T-helper 1 cell (primary cell): ENCODE results near the gene EMC7.
"Not testable (repeated sequence)": the region's sequence is repeated elsewhere in the genome, so short reads cannot be mapped to it uniquely, and the experiment has no call there.

Source experiments
- DNase-seq, 5 donors: peaks; one replicate each; pipeline ENCODE4 v3.0.0-alpha.2; 2012 to 2020

Gene EMC7

DNA sequence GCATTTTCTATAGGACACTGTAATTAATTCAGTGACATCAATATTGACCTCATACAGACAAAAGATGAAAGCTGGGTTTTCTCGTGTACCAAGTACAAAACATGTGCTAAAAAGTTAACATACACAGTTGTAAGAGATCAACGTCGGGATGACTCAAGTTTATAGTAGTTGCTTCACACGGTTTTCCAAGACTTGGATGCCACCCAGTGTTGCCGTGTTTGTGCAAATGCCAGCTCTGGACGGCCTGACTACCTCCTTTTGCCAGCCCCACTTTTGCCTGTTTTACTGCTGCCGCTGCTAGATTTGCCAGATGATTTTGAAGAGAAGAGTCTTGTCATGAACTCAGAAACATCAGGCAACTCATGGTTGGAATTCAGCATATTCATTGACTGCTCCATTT, 17.6 kb downstream of the EMC7 start:
- no peak for DNase-seq

DNA sequence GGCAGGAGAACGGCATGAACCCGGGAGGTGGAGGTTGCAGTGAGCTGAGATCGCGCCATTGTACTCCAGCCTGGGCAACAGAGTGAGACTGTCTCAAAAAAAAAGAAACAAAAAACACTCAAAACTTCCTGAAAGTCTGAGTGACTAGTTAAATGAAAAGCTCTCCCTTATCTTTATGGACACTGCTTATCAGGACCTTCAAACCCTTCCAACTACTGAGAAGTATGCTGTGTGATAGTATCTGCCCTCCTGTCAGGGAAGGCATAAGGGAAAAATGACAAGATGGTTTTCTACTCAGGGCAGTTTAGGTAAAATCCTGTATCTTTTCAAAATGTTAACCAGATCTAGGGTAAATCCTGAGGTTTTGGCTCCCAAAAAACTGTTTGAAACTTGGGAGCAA, 21.8 kb downstream of the EMC7 start:
- no peak for DNase-seq

DNA sequence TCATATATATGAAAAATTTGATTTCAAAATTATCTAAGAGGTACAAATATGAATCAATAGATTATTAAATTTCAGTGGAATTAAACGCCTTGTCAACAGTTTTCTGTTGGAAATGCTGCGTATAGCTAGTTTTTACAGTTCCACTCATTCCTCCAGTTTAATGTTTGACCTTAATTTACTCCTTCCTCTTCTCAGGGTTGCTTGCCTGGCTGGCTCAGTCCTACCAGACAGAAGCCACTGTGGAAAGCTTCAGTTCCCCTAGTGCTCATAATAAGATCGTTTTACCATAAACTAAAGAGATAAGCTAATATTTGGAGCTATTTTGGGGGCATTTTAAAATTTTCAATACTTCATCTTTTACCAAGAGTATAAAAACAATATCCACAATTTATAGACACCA, 22.8 kb downstream of the EMC7 start:
- no peak for DNase-seq

DNA sequence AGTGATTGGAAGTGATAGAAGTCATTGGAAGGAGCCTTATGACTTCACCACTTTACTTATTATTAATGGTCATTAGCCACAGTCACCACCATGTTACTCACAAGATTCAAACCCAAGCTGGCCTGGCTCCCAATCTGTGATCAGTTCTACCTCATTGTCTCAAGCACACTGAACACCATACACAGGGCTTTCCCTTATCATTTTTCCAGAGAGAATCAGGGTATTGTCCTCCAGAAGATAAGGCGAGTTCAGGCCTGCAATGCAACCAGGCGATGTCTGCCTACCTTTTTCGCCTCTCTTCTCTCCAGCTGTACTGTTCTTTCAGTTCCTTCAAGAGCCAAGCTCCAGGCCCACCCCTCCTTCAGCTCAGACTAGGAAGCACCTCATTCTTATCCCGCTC, 24.9 kb downstream of the EMC7 start:
- DNase-seq = no peak

DNA sequence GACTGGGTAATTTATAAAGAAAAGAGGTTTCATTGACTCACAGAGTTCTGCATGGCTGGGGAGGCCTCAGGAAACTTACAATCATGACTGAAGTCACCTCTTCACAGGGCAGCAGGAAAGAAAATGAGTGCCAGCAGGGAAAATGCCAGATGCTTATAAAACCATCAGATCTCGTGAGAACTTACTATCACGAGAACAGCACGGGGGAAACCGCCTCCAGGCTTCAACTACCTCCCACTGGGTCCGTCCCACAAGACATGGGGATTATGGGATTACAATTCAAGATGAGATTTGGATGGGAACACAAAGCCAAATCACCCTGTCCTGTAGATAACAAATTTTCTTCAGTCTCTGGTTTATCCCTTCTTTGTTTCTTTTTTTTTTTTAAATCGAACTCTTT, 31.7 kb downstream of the EMC7 start:
- no peak for DNase-seq

DNA sequence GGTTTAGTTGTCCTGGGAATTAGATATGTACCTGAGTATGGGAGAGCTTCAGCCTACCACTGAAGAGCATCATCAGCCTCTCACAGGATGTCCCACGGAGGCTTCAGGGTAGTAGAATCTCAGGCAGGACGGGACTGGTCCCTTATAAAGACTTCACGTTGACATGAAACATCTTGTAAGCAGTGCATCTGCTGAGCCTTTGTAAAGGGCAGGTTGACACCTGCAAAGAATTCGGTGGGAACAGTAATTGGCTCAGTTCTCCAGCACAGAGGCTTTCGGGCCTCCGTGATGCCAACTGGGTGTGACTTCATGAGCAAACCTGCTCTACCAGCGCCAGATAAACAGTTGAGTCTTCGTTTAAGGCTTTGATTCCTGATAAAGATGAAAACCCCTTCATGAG, 35.7 kb downstream of the EMC7 start:
- DNase-seq = no peak

DNA sequence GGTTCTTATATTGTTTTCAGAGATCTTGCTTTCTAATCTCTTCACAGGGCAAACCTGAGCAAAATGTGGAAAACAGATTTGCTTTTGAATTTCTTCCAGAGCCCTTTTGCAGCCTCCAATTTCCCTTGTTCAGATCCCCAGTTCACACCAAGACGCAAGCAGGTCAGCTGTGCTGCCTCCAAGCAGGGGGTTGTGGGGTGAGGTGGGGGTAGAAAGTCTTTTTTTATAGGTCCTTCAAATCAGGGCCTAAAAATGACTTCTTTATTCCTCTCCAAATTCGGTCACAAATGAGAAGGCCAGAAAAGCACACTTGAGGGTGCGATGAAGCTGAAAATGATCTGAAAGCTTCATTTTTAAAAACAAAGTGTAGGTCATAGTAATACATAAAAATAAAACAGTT, 36.4 kb downstream of the EMC7 start:
- DNase-seq = no peak

DNA sequence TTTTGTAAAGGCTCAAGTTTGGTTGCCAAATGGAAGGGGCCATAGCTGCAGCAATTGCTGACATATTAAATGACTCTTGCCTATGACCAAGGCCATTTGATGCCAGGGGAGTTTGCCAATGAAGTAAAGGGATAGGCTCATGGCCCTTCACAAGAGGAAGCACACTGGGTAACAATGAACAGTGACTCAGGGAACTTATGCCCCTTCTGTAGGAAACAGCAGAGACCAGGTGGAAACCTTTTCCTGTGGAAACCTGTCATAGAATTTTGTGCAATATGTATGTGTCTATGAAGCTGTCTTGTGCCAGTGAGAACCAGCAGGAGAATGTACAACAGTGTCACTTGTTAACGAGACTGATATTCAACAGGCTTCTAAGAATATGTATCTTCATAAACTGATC, 37.2 kb downstream of the EMC7 start:
- DNase-seq = no peak

DNA sequence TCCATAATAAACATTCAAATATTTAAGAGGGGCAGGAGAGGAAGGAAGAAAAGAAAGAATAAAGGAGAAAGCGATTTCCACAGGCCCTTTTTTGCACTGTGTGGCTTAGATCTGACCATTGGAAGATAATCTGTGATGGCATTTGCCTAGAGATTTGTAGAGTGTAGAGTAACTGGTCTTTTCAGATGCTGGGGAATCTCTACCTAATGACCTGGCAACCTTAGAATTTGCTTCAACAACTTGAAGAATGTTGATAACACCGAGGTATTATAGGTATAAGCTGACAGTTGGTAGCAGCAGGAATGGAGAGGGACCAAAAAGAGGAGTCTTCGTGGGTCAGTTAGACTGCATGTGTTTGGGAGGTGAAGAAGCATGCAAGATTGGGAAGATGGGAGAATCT, 41.7 kb downstream of the EMC7 start:
- no peak for DNase-seq

DNA sequence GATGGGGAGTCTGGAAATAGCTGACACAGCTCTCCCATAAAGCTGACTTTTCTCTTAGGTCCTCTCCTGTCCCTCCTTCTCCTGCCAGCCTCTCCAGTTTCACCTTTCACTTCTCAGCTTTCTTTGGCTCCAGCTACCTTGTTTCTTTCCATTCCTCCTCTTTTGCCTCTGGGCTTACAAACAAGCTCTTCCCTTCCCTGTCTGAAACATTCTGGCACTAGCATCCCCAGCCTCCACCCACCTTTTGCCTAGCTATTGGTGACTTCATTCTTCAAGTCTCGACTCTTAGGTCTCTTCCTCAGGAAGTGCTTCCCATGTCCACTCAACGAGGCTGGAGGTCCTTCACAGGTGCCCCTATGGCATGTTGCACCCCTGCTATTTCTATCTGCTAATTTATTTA, 42.2 kb downstream of the EMC7 start:
- DNase-seq = no peak

DNA sequence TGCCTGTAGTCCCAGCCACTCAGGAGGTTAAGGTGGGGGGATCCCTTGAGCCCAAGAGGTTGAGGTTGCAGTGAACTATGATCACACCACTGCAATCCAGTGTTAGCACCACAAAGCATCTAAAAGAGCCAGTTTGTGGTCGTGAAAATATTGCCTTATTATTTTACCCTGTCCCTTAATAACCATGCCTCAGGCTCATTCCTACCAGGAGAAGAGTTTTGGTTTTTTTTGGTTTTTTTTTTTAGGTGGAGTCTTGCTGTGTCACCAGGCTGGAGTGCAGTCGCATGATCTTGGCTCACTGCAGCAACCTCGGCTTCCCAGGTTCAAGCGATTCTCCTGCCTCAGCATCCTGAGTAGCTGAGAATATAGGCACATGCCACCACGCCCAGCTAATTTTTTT, 44.8 kb downstream of the EMC7 start:
- no peak for DNase-seq

DNA sequence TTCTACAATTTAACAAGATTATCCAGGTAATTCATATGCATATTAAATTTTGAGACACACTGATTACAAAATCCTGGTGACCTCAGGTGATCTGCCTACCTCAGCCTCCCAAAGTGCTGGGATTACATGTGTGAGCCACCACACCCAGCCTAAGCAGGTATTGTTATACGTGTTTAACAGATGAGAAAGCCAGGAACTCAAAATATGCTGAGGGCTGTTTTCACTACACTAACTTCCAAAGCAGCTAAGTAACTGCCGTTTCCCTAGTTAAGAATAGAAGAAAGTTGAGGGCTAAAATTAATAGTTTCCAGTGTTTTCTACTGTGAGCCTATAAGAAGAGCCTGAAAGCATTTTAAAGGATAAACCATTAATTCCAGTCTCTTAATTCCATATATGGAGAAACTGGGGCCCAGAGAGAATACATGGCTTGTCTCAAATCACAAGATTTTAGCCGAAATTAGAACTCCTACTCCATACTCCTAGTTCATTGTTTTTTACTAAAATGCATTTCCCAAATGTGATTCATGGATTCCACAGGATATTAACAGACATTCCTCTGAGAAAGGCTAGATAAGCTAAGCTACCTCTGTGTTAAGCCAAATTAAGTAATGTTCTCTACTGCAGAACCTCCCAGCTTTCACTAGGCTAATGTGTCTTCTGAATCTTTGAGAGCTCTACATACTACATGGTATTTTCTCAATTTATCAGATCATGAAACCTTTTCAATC, 45.6 kb downstream of the EMC7 start:
- no peak for DNase-seq

DNA sequence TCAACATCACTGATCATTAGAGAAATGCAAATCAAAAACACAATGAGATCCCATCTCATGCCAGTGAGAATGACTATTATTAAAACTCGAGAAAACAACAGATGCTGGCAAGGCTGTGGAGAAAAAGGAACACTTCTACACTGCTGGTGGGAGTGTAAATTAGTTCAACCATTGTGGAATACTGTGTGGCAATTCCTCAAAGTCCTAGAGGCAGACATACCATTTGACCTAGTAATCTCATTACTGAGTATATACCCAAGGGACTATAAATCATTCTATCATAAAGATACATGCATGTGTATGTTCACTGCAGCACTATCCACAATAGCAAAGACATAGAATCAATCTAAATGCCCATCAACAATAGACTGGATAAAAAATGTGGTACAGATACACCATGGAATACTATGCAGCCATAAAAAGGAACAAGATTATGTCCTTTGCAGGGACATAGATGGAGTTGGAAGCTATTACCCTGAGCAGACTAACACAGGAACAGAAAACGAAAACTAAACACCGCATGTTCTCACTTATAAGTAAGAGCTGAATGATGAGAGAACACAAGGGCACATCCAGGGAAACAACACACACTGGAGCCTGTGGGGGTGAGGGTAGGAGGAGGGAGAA, 47.5 kb downstream of the EMC7 start:
- no peak for DNase-seq

DNA sequence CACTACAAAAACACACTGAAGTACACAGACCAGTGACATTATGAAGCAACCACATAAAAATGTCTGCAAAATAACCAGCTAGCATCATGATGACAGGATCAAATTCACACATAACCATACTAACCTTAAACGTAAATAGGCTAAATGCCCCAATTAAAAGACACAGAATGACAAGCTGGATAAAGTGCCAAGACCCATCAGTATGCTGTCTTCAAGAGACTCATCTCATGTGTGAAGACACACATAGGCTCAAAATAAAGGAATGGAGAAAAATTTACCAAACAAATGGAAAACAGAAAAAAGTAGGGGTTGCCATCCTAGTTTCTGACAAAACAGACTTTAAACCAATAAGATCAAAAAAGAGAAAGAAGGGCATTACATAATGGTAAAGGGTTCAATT, 51.3 kb downstream of the EMC7 start:
- not testable (repeated sequence) for DNase-seq

DNA sequence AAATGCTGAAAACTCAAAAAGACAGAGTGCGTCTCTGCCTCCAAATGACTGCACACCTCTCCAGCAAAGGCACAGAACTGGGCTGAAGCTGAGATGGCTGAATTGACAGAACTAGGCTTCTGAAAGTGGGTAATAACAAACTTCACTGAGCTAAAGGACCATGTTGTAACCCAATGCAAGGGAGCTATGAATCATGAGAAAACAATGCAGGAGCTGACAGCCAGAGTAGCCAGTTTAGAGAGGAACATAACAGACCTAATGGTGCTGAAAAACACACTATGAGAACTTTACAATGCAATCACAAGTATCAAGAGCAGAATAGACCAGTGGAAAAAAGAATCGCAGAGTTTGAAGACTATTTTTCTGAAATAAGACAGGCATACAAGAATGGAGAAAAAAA, 52.5 kb downstream of the EMC7 start:
- DNase-seq = no peak

DNA sequence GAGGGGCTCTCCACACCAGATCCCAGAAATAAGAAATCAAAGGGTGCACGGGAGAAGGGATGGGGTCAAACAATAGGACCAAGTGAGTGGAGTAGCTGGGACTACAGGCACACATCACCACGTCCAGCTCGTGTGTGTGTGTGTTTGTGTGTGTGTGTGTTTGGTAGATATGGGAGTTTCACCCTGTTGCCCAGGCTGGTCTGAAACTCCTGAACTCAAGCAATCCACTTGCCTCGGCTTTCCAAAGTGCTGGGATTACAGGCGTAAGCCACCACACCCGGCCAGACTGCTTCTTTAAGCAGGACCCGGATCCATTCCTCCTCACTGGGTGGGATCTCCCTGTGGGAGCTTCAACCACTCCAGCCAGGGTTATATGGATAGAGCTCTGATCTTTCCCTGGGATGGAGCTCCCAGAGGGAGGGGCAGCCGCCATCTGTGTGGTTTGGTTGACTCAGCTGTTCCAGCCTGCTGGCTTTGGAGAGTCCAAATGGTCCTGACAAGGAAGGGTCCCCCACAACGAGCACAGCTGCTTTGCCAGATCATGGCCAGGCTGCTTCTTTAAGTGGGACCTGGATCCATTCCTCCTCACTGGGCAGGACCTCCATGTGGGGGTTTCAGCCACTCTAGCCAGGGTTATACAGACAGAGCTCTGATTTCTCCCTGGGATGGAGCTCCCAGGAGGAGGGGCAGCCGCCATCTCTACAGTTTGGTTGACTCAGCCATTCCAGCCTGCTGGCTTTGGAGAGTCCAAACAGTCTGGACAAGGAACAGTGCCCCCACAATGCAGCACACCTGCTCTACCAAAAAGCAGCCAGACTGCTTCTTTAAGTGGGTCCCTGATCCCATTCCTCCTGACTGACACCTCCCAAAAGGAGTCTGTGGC, 53.5 kb downstream of the EMC7 start:
- no peak for DNase-seq

DNA sequence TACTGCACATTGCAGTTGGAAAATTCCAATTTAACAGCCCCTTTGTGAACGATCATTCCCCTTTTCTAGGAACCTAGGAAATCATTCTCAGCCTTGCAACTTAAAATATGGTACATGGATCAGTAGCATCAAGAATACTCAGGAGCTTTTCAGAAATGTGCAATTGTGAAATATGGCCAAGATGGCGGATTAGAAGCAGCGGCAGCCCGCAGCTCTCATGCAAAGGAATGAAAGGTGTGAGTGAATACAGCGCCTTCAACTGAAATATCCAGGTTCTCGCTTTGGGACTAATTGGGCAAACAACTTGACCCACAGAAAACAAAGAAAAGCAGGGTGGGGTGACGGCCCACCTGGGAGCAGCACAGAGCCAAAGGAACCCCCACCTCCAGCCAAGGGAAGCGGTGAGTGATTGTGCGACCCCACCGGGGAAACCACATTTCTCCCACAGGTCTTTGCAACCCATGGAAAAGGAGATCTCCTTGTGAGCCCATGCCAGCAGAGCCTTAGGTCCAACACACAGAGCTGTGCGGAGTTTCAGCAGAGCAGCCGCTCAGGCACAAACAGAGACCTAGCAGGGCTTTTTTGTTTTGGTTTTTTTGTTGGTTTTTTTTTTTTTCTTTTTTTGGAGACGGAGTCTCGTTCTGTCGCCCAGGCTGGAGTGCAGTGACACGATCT, 55.1 kb downstream of the EMC7 start:
- no peak for DNase-seq

DNA sequence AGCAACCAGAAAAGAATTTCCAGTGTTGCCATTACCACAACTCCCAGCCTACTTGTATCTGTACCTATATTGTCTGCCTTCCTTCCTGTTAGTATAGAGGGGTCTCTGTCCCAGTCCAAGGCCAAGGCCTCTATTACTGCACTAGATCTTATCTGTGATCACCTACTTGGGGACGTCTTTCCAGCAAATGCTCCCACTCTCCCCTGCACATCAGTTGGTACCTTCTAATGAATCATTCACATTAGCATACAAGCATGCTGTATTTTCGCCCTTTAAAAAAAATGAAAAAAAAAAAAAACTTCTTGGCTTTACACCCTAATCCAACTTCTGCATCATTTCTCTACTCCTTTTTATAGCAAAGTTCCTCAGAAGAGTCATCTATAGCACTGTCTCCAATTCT, 57.8 kb downstream of the EMC7 start:
- no peak for DNase-seq

DNA sequence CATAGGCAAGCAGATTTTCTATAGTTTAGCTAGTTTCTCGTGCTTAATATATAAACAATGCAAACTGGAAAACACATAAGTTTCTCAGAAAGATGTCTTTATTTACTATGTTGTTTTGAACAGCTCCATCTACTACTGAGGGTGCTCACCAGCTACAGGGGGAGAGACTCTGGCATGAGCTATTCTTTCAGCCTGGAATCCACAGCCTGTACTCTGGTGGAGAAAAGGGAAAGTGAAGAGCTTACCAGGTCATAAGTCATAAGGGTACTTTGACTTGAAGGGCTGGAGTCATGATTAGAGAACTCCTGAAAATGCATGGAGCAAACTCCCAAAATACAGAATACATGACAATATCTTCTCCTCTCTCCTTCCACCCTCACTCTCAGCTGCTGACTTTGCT, 58.3 kb downstream of the EMC7 start:
- DNase-seq = no peak

DNA sequence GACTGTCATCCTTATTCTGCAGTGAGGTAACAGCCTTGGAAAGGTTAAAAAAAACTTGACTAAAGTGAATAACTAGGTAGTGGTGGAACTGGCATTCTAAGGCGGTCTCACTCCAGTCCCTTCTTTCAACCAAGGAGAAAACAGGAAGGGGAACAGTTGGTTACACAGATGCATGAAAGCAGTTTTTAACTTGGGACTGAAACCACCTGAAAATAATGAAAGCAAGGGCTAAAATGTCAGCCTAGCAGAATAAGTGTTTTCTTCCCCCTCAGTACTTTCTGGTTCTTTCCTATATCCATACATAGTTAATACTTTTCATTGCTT, 61.9 kb downstream of the EMC7 start:
- no peak for DNase-seq

DNA sequence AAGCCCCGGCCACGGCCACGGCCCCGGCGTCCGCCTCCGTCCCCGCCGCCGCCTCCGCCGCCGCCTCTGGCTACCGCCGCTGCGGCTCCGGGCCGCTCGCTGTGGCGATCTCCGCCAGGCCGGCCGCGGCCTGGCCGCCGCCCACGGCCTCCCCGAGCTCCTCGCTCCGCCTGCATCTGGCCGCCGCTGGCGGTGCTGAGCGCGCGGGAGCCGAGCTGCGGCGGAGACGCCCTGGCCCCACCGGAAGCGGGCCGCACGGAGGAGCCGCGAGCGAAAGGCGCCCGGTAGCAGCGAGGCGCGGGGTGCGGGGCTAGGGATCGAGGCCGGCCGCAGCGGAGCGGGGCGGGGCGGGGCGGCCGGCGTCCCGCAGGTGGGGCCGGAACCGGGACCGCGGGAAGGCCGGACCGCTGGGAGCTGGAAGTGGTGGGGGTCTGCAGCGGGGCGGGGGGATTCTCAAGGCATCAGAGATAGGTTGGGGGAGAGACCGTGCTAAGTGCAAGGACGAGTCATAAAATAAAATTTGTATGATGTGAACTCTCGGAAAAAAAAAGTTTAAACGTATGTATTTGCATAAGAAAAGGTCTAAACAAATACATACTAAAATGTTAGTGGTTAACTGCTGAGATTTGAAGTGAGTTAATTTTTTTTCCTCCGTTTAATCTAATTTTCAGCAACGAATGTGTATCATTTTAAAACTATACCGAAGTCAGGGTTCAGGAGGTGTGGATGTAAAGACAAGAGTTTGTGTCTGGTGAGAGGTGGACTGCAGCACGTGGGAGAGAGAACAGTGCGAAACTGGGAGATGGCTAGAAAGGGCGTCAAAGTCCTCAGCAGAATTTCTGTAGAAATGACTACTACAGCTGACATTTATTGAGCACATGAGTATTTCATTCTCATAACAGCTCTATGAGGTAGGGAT, 62.5 kb downstream of the EMC7 start, which contains the start of gene AVEN:
AVEN (minus strand) TSS at position 334 of the 919 bp plus-strand sequence; CDS start at position 176, 158 bp downstream.
- peak; percentile 22 to 62 (median 32) for DNase-seq
